ENCODE measurements around the gene ITGB3.

ITGB3 gene

GRCh38 chr17:47324224-47325020 lies 70.8 kb downstream of the ITGB3 start:
- DNase-seq (ENCODE audit: insufficient read length, low spot score) (no peak), FAIRE-seq (no peak)
- TF ChIP-seq POLR2A (IDR thresholded peaks at IDR 0.05; ENCODE audit: low read depth, low read length): no peak

DNA sequence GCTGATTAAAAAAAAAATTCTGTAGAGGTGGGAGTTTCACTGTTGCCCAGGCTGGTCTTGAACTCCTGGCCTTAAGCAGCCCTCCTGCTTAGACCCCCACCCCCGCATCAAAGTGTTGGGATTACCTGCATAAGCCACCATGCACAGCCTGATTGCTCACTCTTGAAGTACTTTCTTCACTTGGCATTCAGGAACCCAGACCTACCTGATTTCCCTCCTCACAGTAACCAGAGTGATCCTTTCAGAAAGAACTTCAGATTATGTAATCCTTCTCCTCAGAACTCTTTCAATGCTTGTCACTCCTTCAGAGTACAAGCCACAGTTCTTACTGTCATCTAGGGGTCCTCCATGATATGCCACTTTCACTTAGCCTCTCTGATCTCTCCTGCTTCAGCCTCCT lies 71.5 kb downstream of the ITGB3 start:
- no peak for FAIRE-seq
- DNase-seq (ENCODE audit: insufficient read length, low spot score): no peak

DNA sequence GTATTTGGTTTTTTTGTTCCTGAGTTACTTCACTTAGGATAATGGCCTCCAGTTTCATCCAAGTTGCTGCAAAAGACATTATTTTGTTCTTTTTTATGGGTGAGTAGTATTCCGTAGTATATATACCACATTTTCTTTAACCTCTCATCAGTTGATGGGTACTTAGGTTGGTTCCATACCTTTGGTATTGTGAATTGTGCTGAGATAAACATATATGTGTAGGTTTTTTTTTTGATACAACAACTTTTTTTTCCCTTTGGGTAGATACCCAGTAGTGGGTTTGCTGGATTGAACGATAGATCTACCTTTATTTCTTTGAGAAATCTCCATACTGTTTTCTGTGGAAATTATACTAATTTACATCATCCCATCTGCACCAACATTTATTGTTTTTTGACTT lies 76.9 kb downstream of the ITGB3 start:
- DNase-seq (ENCODE audit: insufficient read length, low spot score) (no peak), FAIRE-seq (no peak)
- no peak for TF ChIP-seq POLR2A (IDR thresholded peaks at IDR 0.05; ENCODE audit: low read depth, low read length)

More for the DNA sequence above, 71.5 kb downstream of the ITGB3 start:
- TF ChIP-seq POLR2A (IDR thresholded peaks at IDR 0.05; ENCODE audit: low read depth, low read length): no peak

- FAIRE-seq (no peak), DNase-seq (ENCODE audit: insufficient read length, low spot score) (no peak)
- TF ChIP-seq POLR2A (IDR thresholded peaks at IDR 0.05; ENCODE audit: low read depth, low read length): no peak
Measured at GRCh38 chr17:47332287-47332686, 78.7 kb downstream of the ITGB3 start.

DNA sequence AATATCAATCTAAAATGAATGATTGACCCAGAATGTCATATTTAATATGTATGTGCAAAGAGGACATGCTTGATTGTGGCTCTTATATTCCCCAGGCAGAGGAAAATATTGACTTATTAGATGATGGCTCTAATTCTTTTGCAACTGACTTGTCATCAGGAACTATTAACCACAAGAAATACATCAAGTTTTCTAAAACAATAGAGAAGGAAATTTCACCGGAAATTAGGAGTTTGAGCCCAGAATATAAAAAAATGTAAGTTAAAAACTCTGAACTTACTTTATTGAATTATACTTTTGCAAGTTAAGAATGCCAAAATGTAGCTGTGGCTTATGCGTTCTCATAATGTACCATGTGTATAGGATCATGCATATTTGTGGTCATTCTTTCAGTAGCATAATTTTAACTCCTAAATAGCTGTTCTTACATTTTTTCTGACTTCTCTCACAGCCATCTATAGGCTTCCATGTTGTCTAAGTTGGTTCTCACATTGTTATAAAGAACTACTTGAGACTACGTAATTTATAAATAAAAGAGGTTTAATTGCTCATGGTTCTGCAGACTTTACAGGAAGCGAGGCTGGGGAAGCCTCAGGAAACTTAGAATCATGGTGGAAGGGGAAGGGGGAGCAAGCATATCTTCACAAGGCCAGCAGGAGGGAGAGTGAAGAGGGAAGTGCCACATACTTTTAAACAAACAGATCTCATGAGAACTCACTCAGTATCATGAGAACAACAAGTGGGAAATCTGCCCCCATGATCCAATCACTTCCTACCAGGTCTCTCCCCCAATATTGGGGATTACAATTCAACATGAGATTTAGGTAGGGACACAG lies 81.7 kb downstream of the ITGB3 start:
- peak; percentile 66 for FAIRE-seq

GRCh38 chr17:47338026-47338425 lies 84.4 kb downstream of the ITGB3 start:
- FAIRE-seq: no peak
- no peak for TF ChIP-seq POLR2A (IDR thresholded peaks at IDR 0.05; ENCODE audit: low read depth, low read length)
- DNase-seq (ENCODE audit: insufficient read length, low spot score): no peak

More for the DNA sequence above, 81.7 kb downstream of the ITGB3 start:
- no peak for TF ChIP-seq POLR2A (IDR thresholded peaks at IDR 0.05; ENCODE audit: low read depth, low read length)
- DNase-seq (ENCODE audit: insufficient read length, low spot score): no peak

DNA sequence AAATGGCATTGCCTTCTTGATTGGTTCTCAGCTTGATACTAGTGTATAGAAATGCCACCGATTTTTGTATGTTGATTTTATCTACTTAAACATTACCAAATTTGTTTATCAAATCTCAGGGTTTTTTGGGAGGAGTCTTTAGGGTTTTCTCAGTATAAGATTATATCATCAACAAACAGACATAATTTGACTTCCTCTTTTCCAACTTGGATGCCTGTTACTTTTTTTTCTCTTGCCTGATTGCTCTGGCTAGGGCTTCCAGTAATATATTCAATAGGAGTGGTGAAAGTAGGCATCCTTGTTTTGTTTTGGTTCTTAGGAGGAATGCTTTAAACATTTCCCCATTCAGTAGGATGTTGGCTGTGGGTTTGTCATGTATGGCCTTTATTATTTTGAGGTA lies 99.2 kb downstream of the ITGB3 start:
- DNase-seq (ENCODE audit: insufficient read length, low spot score) (no peak), FAIRE-seq (no peak)
- TF ChIP-seq POLR2A (IDR thresholded peaks at IDR 0.05; ENCODE audit: low read depth, low read length): no peak

- DNase-seq (ENCODE audit: insufficient read length, low spot score) (no peak), FAIRE-seq (no peak)
- no peak for TF ChIP-seq POLR2A (IDR thresholded peaks at IDR 0.05; ENCODE audit: low read depth, low read length)
Measured at GRCh38 chr17:47358652-47359051, 105.0 kb downstream of the ITGB3 start.
